Esophagus muscularis mucosa (tissue), 4 donors: Measurements from ENCODE around the gene PIR. TPM values are rescaled to one million over a fixed set of nuclear protein-coding genes. Genes with fewer than 3 reads are reported as not detected.

ENCODE experiments used
- DNase-seq: peaks from one replicate; pipeline ENCODE4 v3.0.0-alpha.2; 2017; ENCODE audit errors: extremely low spot score
- H3K27ac ChIP-seq, 4 donors: fragments of 200-600 bp; sonication (generic); replicated peaks in 1 of 4; 1 replicate in 3 of 4; 2 replicates in 1 of 4; pipeline ENCODE4 v1.5.1; 2016 to 2019; ENCODE audit warnings: mild to moderate bottlenecking in 1 of 4
- H3K27me3 ChIP-seq, 4 donors: fragments of 200-600 bp; sonication (generic); one replicate each; pipeline versions ENCODE4 v1.5.1 to v1.6.0; 2016 to 2019
- H3K36me3 ChIP-seq, 4 donors: fragments of 200-600 bp; sonication (generic); one replicate each; pipeline ENCODE4 v1.5.1; 2016 to 2019
- H3K4me1 ChIP-seq, 4 donors: fragments of 200-600 bp; sonication (generic); one replicate each; pipeline ENCODE4 v1.5.1; 2016 to 2019
- H3K4me3 ChIP-seq, 4 donors: fragments of 200-600 bp; sonication (generic); 1 replicate in 2 of 4; 2 replicates in 2 of 4; pipeline ENCODE4 v1.5.1; 2016 to 2019; ENCODE audit warnings: mild to moderate bottlenecking in 4 of 4, moderate library complexity in 1 of 4
- H3K9me3 ChIP-seq, 4 donors: fragments of 200-600 bp; sonication (generic); 1 replicate in 3 of 4; 2 replicates in 1 of 4; pipeline ENCODE4 v1.5.1; 2016 to 2019
- EP300 ChIP-seq: sonication (generic); formaldehyde crosslinking; IDR thresholded peaks from one replicate; pipeline ENCODE4 v1.6.1; 2017; ENCODE audit warnings: antibody characterized with exemption
- POLR2A ChIP-seq: fragments of 450-650 bp; IDR thresholded peaks from one replicate; pipeline ENCODE4 v1.6.1; 2017; ENCODE audit warnings: antibody characterized with exemption, moderate library complexity, mild to moderate bottlenecking, low read depth
- POLR2AphosphoS5 ChIP-seq, 2 donors: sonication (generic); formaldehyde crosslinking; IDR thresholded peaks; one replicate each; pipeline ENCODE4 v1.6.1; 2017; ENCODE audit warnings: antibody characterized with exemption in 2 of 2
- WGBS: methylation state at CpG from one replicate; pipeline ENCODE4 v1.1.5; 2018; 5-methylcytosine and 5-hydroxymethylcytosine counted together
- intact Hi-C: fragments of 100-400 bp; cut with DNase I; formaldehyde crosslinking; loops from one replicate; pipeline ENCODE4 v1.15.1; 2023
- total RNA-seq, 4 donors: library from RNA; depleted of rRNA; stranded (reverse); fragments of >200 nt; gene quantifications; one replicate each; pipeline versions ENCODE4 v1.1.0 to v1.2.1, GENCODE V29; 2016
- TF ChIP-seq, protein P1 (sequence below), 3 experiments: fragments of 200-600 bp in 2 of 3; fragments of 450-650 bp in 1 of 3; sonication (generic) in 2 of 3; IDR thresholded peaks; one replicate each; pipeline ENCODE4 v1.5.1; 2017 to 2019; ENCODE audit warnings: antibody characterized with exemption in 3 of 3, mild to moderate bottlenecking in 2 of 3, moderate library complexity in 1 of 3

Gene PIR
- total RNA-seq, 4 donors from 2014 or later = 12.1 to 24.9 (median 19.3) TPM

DNA sequence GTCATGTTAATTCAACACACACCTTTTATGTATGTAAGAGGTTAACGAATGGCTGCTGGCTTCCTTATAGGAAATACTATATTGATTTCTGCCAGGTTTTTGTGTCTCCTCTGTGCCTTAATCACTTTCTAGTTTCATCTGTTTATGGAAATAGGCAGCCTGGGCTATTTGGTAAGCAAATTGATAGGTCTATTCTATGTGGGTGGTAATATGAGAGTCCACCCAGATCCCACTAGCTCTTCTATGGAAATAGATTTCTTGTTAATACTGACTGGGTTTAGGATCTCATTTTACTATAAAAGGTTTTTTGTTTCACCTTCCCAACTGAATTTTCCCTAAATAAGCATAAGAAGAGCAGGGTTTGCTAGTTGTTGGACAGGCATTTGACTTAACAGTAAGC, 11.5 kb upstream of the PIR start:
- TF ChIP-seq EP300 (no peak), POLR2A (no peak), POLR2AphosphoS5 (IDR thresholded peaks at IDR 0.05) (no peak)
- TF ChIP-seq, protein P1, sequence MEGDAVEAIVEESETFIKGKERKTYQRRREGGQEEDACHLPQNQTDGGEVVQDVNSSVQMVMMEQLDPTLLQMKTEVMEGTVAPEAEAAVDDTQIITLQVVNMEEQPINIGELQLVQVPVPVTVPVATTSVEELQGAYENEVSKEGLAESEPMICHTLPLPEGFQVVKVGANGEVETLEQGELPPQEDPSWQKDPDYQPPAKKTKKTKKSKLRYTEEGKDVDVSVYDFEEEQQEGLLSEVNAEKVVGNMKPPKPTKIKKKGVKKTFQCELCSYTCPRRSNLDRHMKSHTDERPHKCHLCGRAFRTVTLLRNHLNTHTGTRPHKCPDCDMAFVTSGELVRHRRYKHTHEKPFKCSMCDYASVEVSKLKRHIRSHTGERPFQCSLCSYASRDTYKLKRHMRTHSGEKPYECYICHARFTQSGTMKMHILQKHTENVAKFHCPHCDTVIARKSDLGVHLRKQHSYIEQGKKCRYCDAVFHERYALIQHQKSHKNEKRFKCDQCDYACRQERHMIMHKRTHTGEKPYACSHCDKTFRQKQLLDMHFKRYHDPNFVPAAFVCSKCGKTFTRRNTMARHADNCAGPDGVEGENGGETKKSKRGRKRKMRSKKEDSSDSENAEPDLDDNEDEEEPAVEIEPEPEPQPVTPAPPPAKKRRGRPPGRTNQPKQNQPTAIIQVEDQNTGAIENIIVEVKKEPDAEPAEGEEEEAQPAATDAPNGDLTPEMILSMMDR (IDR thresholded peaks at IDR 0.05) = no peak
- 100% methylated on average over 1 of the region's 1 CpG for WGBS
- Histone ChIP-seq H3K27me3 (no peaks in the 10 kb centered on the region), H3K27ac (no peak overlapping the region), H3K4me1 (no peaks in the 10 kb centered on the region), H3K36me3 (no peaks in the 10 kb centered on the region), H3K9me3 (no peaks in the 10 kb centered on the region), H3K4me3 (no peak overlapping the region)
- intact Hi-C loops = no loop called here
- DNase-seq = no peak

DNA sequence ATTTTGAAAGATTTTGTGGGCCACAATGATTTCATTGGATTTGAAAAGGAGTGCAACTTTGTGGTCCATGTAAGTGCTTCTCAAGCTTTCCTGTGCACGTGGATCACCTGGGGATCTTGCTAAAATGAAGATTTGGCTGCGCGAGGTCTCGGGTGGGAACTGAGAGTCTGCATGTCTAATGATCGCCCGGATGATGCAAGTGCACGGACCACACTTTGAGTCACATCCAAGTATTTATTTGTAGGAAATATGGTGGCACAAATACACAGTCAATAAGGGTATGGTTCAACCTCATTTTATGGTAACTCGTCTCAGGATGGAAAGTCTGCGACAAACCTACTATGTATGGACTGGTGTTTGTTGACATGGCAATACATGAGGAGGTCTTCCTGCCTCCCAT, 8.4 kb upstream of the PIR start:
- no peaks in the 10 kb centered on the region for H3K36me3 ChIP-seq
- no peaks in the 10 kb centered on the region for H3K27me3 ChIP-seq
- no peak overlapping the region for H3K4me3 ChIP-seq
- 85% methylated on average over 9 of the region's 9 CpGs for WGBS
- TF ChIP-seq, protein P1 (IDR thresholded peaks at IDR 0.05) = no peak
- TF ChIP-seq POLR2AphosphoS5 (IDR thresholded peaks at IDR 0.05) = no peak
- no peak for TF ChIP-seq POLR2A
- no peak for DNase-seq
- H3K4me1 ChIP-seq = no peaks in the 10 kb centered on the region
- H3K27ac ChIP-seq = no peak overlapping the region
- no peaks in the 10 kb centered on the region for H3K9me3 ChIP-seq
- intact Hi-C loops = no loop called here

DNA sequence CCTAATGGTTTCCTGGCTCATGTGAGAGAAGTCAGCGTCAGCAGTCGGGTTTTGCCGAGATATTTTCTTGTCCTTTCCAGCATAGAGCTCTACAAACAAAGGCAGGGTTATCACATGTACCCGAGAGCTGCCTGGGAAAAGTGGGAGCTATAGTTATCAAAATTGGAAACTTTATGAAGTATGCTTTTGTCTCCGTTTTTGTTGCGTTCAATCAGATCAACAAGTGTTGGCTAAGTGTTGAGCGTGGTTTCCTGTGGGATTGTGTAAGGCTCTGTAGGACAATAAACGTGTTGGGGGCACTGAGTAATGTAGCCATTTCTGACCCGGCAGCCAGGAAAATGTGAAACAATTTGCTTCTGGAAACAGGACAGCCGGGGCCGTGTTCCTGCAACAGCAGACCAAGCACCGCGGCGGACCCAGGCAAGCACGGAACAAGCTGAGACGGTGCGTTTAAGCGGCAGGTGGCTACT, 7.4 kb upstream of the PIR start, which contains the start of gene BMX:
Gene BMX (plus strand): TSS at position 311 of the 470 bp plus-strand sequence. CDS start 7,547 bp downstream, outside the sequence.
- H3K9me3 ChIP-seq = no peaks in the 10 kb centered on the region
- no peaks in the 10 kb centered on the region for H3K27me3 ChIP-seq
- no peaks in the 10 kb centered on the region for H3K36me3 ChIP-seq
- intact Hi-C loops = no loop called here
- no peak for TF ChIP-seq POLR2AphosphoS5 (IDR thresholded peaks at IDR 0.05)
- TF ChIP-seq POLR2A = no peak
- no peak for TF ChIP-seq EP300
- TF ChIP-seq, protein P1 (IDR thresholded peaks at IDR 0.05) = no peak
- no peak for DNase-seq
- H3K4me3 ChIP-seq = no peak within 1 kb of the TSS
- H3K27ac ChIP-seq = peak within 1 kb of the TSS in 1 of 4 donors; percentile 0
- no peaks in the 10 kb centered on the region for H3K4me1 ChIP-seq
- whole genome bisulfite sequencing = 60% methylated on average over 18 of the region's 18 CpGs

DNA sequence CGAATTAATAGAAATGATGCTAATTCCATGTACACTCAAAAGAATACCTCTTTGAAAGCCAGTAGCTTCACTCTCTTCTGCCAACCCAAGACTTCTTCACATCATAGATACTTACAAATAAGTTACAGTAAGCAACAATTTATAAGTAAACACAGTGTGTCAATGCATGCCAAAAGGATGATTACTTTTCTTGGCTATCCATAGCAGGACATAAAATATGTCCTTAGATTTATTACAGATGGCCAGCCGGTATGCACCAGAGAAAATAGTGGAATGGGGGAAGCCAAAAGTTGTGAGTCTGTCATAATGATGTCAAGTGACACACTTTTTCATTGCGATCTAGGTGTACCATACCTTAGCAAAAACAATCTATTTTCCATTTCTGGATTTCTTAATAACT, 6.8 kb upstream of the PIR start:
- no peaks in the 10 kb centered on the region for H3K36me3 ChIP-seq
- TF ChIP-seq EP300 (no peak), POLR2AphosphoS5 (IDR thresholded peaks at IDR 0.05) (no peak), POLR2A (no peak)
- TF ChIP-seq, protein P1 (IDR thresholded peaks at IDR 0.05) = no peak
- no peaks in the 10 kb centered on the region for H3K9me3 ChIP-seq
- H3K4me1 ChIP-seq = no peaks in the 10 kb centered on the region
- H3K27ac ChIP-seq = no peak overlapping the region
- no peak overlapping the region for H3K4me3 ChIP-seq
- intact Hi-C loops = no loop called here
- no peaks in the 10 kb centered on the region for H3K27me3 ChIP-seq
- WGBS = 67% methylated on average over 3 of the region's 3 CpGs
- no peak for DNase-seq

DNA sequence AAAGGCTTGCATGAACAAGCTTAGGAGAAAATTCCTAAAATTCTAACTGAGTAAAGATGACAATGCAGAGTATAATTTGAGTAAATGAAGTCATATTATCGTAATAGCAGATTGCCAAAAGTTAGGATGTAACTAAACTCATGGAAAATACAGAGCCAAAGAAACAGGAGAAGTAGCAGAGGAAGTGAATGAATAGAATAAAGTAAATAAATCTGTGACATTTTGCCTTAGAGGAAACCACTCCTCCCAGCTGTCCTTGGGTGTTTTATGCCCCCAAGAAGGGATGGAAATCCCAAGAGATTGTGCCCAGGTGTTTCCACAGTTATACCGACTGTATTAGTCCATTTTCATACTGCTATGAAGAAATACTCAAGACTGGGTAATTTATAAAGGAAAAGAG, 5.6 kb upstream of the PIR start:
- Histone ChIP-seq H3K4me3 (no peak overlapping the region), H3K27ac (no peak overlapping the region), H3K4me1 (no peaks in the 10 kb centered on the region), H3K36me3 (no peaks in the 10 kb centered on the region), H3K27me3 (no peaks in the 10 kb centered on the region), H3K9me3 (no peaks in the 10 kb centered on the region)
- intact Hi-C loops = no loop called here
- DNase-seq = no peak
- 54% methylated on average over 2 of the region's 2 CpGs for WGBS
- TF ChIP-seq POLR2A = no peak
- no peak for TF ChIP-seq EP300
- TF ChIP-seq, protein P1 (IDR thresholded peaks at IDR 0.05) = no peak
- TF ChIP-seq POLR2AphosphoS5 (IDR thresholded peaks at IDR 0.05) = no peak
